ENCODE results near the gene SNX9.

DNA sequence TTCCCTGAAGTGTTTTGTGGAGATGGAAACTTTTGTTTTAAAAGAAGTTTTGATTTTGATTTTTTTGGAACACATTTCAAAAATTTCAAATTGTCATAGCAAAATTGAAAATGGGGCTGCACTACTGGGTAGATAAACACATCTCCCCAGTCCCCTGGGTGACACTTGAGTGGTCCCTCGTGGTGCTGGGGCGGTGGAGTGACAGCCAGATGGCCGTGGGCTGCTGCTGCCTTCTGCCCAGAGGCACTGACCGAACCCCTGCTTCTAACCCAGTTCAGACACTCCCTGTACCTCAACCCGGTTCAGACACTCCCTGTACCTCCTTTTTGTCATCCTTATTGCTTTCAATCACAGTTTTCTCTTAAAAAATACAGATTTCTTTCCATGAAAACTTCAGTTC lies 88.7 kb downstream of the SNX9 start:
- TF ChIP-seq POLR2A (IDR thresholded peaks at IDR 0.05), result no peak
- TF ChIP-seq, protein P1, sequence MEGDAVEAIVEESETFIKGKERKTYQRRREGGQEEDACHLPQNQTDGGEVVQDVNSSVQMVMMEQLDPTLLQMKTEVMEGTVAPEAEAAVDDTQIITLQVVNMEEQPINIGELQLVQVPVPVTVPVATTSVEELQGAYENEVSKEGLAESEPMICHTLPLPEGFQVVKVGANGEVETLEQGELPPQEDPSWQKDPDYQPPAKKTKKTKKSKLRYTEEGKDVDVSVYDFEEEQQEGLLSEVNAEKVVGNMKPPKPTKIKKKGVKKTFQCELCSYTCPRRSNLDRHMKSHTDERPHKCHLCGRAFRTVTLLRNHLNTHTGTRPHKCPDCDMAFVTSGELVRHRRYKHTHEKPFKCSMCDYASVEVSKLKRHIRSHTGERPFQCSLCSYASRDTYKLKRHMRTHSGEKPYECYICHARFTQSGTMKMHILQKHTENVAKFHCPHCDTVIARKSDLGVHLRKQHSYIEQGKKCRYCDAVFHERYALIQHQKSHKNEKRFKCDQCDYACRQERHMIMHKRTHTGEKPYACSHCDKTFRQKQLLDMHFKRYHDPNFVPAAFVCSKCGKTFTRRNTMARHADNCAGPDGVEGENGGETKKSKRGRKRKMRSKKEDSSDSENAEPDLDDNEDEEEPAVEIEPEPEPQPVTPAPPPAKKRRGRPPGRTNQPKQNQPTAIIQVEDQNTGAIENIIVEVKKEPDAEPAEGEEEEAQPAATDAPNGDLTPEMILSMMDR (IDR thresholded peaks at IDR 0.05), result no peak
- TF ChIP-seq EP300 (IDR thresholded peaks at IDR 0.05), result no peak
- no peak for TF ChIP-seq POLR2AphosphoS5 (IDR thresholded peaks at IDR 0.05)

Measured in upper lobe of left lung (tissue), 4 donors.